Epithelial cell of proximal tubule (primary cell): ENCODE results near the gene ZGPAT. TPM values are rescaled to one million over a fixed set of nuclear protein-coding genes. Genes with fewer than 3 reads are reported as not detected.

ENCODE experiments used
- DNase-seq: peaks from one replicate; pipeline ENCODE4 v3.0.0-alpha.2; 2011; ENCODE audit warnings: low read depth
- H3K4me3 ChIP-seq: 2 replicates; pipeline ENCODE4 v1.5.1; 2011; ENCODE audit warnings: low read depth, mild to moderate bottlenecking, low read length
- total RNA-seq: library from RNA; depleted of rRNA; stranded (reverse); fragments of >200 nt; gene quantifications from 2 replicates; pipeline ENCODE4 v1.2.3, GENCODE V29; 2015
- TF ChIP-seq, protein P1 (sequence below): conservative IDR thresholded peaks from 2 replicates; pipeline ENCODE4 v1.5.1; 2012; ENCODE audit warnings: low read depth, mild to moderate bottlenecking, low read length

The ZGPAT gene
- total RNA-seq, 1 donor from 2014 or later, result 36.5 TPM

DNA sequence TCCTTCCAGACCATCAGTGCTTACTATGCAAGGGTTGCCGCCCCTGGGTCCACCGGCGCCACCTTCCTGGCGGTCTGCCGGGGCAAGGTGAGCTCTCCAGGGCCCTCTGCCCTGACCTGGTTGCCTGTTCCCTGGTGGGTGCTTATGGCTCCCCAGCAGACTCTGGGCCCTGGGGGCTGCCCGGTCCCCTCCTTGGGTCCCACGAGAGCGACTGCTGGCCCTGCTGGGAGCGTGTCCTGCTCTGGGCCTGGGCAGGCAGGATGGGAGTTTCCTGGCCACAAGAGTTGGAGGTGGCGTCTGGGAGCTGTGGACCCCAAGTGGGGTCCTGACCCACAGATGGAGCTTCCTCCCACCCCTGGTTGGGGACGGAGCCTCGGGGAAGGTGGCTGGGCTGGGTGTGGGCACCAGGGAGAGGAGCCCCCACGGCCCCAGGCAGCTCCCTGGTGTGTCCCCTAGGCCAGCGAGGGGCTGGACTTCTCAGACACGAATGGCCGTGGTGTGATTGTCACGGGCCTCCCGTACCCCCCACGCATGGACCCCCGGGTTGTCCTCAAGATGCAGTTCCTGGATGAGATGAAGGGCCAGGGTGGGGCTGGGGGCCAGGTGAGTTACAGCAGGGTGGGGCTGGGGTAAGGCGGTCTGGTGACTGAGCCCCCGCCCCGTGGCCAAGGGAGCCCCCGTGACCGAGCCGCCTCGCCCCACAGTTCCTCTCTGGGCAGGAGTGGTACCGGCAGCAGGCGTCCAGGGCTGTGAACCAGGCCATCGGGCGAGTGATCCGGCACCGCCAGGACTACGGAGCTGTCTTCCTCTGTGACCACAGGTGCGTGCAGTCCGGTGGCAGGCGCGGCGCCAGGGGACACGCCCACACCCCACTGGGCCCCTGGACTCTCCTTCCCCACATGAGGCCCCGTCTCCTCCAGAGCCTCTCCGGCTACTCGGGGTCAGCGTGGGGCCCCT lies 18.5 kb upstream of the ZGPAT start:
- TF ChIP-seq, protein P1, sequence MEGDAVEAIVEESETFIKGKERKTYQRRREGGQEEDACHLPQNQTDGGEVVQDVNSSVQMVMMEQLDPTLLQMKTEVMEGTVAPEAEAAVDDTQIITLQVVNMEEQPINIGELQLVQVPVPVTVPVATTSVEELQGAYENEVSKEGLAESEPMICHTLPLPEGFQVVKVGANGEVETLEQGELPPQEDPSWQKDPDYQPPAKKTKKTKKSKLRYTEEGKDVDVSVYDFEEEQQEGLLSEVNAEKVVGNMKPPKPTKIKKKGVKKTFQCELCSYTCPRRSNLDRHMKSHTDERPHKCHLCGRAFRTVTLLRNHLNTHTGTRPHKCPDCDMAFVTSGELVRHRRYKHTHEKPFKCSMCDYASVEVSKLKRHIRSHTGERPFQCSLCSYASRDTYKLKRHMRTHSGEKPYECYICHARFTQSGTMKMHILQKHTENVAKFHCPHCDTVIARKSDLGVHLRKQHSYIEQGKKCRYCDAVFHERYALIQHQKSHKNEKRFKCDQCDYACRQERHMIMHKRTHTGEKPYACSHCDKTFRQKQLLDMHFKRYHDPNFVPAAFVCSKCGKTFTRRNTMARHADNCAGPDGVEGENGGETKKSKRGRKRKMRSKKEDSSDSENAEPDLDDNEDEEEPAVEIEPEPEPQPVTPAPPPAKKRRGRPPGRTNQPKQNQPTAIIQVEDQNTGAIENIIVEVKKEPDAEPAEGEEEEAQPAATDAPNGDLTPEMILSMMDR, result no peak
- no peak for DNase-seq
- no peak overlapping the region for H3K4me3 ChIP-seq

DNA sequence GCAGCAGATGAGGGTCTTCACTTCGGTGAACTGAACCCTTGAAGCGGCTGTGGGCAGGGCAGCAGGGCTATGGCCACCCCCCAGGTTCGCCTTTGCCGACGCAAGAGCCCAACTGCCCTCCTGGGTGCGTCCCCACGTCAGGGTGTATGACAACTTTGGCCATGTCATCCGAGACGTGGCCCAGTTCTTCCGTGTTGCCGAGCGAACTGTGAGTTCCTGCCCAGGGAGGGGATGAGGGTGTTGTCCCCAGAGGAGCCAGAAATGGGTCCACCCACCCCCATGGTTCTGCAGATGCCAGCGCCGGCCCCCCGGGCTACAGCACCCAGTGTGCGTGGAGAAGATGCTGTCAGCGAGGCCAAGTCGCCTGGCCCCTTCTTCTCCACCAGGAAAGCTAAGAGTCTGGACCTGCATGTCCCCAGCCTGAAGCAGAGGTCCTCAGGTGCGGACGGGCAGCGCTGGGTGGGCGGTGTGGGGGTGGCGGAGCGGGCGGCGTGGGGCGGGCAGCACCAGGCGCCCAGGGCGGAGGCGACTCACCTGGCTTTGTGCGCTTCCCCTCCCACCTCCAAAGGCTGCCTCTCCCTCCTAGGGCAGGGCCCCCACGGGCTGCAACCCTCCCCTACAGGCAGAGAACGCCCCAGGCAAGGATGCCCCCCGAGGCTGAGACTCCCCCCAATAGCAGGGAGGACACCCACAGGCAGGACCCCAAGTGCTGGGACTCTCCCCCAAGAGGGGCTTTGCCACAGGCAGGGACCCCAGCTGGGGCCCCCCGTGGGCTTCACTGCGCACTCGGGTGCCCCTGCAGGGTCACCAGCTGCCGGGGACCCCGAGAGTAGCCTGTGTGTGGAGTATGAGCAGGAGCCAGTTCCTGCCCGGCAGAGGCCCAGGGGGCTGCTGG lies 17.6 kb upstream of the ZGPAT start:
- H3K4me3 ChIP-seq, result no peak overlapping the region
- no peak for DNase-seq
- TF ChIP-seq, protein P1, result no peak

DNA sequence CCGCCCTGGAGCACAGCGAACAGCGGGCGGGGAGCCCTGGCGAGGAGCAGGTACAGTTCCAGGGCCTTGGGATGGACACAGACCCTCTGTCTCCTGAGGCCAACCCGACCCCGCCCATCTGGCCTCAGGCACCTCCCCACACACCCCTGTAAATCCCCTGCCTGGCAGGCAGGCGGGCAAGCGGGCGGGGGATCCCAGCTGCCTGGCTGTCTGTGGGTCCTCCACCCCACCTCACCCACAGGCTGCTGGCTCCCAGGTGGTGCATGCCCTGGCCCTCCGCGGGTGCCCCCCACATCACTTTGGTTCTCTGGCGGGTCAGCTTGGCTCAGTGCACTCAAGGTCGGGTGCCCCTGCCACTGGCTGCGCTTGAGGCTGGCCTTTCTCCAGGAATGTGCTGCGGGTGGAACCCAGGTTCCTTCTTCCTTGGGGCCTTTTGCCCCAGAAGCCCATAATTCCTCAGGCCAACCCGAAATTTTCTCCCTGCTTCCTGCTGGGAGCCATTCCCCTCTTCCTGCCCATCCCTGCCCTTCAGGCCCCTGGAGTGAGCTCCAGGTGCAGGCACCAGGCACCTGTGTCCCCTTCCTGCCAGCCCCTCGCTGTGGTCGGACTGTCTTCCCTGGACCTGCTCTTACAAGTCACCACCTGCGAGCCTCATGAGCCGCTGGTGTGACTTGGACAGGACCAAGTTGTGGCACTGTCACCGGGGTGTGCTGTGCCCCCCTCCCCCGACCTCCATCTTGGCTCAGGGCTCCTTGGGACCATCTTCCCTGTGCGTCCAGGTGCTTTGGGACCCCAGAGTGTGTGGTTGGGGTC lies 16.7 kb upstream of the ZGPAT start:
- TF ChIP-seq, protein P1, result no peak
- no peak overlapping the region for H3K4me3 ChIP-seq
- DNase-seq, result no peak

DNA sequence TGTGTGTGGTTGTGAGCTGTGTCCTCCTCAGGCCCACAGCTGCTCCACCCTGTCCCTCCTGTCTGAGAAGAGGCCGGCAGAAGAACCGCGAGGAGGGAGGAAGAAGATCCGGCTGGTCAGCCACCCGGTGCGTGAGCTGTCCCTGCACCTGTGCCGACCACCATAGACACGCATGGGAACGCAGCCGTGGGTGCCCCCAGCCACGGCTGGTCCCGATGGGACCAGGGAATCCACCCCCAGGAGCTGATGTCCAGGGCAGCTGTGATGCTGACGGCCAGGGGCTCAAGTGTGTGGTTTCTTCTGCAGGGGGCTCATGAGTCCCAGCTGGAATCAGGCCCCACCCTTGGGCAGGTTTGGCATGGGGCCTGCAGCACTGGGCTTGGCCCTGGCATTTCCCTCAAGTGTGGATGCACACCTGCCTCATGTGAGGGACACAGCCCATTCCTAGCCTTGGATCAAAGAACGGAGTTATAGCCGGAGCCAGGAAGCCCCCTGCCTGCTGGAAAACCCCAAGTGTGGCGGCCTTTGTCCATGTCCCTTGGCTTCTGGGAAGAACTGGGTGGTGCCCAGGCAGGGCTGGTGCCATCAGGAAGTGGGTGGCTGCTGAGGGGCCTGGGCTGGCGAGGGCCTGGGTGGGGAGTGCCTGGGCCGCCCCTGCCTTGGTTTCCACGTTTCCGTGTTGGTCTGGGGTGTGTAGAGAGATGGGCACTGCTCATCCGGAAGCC lies 16.0 kb upstream of the ZGPAT start:
- DNase-seq, result no peak
- H3K4me3 ChIP-seq, result no peak overlapping the region
- TF ChIP-seq, protein P1, result no peak

DNA sequence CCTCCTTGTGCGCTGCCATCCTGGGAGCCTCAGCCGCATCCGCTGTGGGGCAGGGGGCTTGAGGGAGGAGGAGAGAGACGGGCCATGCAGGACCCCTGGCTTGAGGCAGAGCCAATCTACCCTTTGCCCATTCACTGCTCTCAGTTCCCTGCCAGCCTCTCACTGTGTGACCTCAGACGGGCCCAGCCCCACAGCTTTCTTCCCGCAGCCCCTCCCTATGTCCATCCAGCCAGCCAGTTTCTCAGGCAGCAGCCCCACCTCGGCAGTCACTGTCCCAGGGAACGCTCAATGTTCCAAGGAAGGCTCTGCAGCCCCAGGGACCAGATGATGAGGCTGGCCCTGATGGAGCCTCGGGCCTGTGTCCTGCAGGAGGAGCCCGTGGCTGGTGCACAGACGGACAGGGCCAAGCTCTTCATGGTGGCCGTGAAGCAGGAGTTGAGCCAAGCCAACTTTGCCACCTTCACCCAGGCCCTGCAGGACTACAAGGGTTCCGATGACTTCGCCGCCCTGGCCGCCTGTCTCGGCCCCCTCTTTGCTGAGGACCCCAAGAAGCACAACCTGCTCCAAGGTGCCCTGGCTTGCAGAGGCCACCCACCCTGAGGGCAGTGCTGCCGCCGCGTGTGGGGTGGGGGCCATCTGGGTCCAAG lies 15.3 kb upstream of the ZGPAT start:
- no peak for DNase-seq

More for the DNA sequence above, 15.3 kb upstream of the ZGPAT start:
- no peak overlapping the region for H3K4me3 ChIP-seq
- TF ChIP-seq, protein P1, result no peak
